Measurements from ENCODE around the gene WBP2. TPM values are rescaled to one million over a fixed set of nuclear protein-coding genes. Genes with fewer than 3 reads are reported as not detected.
A peak's percentile ranks its signal among the peaks of the same experiment; 100 is the strongest.

WBP2 gene
- total and polyA plus RNA-seq, 2 of the 13 experiments (the other 11 are each of a cell fraction or from before 2014, with no cell fraction given), result 29.2 to 29.5 TPM

DNA sequence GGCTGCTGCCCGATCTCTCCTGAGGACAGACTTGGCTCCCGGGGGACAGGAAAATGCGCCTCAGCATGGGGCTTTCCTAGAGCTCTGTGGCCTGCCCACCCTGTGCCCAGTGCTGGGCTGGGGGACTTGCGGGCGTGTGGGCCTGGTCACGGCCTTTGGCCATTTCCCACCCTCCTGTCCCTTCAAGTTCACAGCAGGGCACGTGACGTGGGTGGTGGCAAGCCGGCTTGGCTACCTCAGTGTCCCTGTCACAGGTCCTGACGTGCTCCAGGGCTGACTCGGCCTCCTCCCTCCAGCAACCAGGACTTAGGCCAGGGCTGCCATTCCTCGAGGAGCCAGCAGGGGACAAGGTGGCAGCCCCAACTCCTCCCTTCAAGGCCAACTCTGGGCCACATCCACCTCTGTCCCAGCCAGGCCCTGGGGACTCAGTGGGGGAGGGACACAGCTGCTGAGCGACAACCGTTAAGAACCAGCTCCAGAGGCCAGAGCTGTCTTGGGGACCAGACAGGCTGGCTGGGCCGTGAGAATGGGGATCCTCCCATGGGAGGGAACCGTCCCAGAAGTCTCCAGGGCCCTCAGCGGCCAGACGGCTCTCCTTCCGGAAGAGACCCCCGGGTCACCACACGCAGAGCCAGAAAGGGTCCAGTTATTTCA, 9.9 kb downstream of the WBP2 start (continued):
- TF ChIP-seq, protein P1, sequence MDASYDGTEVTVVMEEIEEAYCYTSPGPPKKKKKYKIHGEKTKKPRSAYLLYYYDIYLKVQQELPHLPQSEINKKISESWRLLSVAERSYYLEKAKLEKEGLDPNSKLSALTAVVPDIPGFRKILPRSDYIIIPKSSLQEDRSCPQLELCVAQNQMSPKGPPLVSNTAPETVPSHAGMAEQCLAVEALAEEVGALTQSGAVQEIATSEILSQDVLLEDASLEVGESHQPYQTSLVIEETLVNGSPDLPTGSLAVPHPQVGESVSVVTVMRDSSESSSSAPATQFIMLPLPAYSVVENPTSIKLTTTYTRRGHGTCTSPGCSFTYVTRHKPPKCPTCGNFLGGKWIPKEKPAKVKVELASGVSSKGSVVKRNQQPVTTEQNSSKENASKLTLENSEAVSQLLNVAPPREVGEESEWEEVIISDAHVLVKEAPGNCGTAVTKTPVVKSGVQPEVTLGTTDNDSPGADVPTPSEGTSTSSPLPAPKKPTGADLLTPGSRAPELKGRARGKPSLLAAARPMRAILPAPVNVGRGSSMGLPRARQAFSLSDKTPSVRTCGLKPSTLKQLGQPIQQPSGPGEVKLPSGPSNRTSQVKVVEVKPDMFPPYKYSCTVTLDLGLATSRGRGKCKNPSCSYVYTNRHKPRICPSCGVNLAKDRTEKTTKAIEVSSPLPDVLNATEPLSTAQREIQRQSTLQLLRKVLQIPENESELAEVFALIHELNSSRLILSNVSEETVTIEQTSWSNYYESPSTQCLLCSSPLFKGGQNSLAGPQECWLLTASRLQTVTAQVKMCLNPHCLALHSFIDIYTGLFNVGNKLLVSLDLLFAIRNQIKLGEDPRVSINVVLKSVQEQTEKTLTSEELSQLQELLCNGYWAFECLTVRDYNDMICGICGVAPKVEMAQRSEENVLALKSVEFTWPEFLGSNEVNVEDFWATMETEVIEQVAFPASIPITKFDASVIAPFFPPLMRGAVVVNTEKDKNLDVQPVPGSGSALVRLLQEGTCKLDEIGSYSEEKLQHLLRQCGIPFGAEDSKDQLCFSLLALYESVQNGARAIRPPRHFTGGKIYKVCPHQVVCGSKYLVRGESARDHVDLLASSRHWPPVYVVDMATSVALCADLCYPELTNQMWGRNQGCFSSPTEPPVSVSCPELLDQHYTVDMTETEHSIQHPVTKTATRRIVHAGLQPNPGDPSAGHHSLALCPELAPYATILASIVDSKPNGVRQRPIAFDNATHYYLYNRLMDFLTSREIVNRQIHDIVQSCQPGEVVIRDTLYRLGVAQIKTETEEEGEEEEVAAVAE (CRISPR knock-in tag; IDR thresholded peaks at IDR 0.05; ENCODE audit: borderline replicate concordance), result 0 out of 2 replicates have a peak, but pooled peaks have one; percentile 45
- TF ChIP-seq GABPB1 (CRISPR knock-in tag; IDR thresholded peaks at IDR 0.05) (peak; percentile 48; the same call in 1 of the 2 replicates), ZFY (CRISPR knock-in tag; IDR thresholded peaks at IDR 0.05) (peak; percentile 79; the same call in 1 of the 2 replicates), CHD4 (IDR thresholded peaks at IDR 0.05; ENCODE audit: borderline replicate concordance, low read length) (peak; percentile 56; the same call in 1 of the 2 replicates), ZNF768 (CRISPR knock-in tag; IDR thresholded peaks at IDR 0.05) (peak; percentile 45; the same call in 1 of the 2 replicates), ZMYM4 (CRISPR knock-in tag; IDR thresholded peaks at IDR 0.05) (peak; percentile 63; the same call in 1 of the 2 replicates), CCAR2 (optimal IDR thresholded peaks at IDR 0.05; ENCODE audit: low read depth, low read length) (no peak), WIZ (CRISPR knock-in tag; IDR thresholded peaks at IDR 0.05) (no peak), HNF4G (IDR thresholded peaks at IDR 0.05; ENCODE audit: borderline replicate concordance, low read depth, low read length) (no peak), HNF4G (CRISPR knock-in tag; IDR thresholded peaks at IDR 0.05; ENCODE audit: borderline replicate concordance, low read depth) (0 out of 2 replicates have a peak, but pooled peaks have one; percentile 32), ZNF75D (CRISPR knock-in tag; IDR thresholded peaks at IDR 0.05; ENCODE audit: borderline replicate concordance) (no peak), GZF1 (CRISPR knock-in tag; IDR thresholded peaks at IDR 0.05) (peak; percentile 77; the same call in 1 of the 2 replicates), ZNF891 (CRISPR knock-in tag; IDR thresholded peaks at IDR 0.05) (peak; percentile 91)
- TF ChIP-seq, protein P2, sequence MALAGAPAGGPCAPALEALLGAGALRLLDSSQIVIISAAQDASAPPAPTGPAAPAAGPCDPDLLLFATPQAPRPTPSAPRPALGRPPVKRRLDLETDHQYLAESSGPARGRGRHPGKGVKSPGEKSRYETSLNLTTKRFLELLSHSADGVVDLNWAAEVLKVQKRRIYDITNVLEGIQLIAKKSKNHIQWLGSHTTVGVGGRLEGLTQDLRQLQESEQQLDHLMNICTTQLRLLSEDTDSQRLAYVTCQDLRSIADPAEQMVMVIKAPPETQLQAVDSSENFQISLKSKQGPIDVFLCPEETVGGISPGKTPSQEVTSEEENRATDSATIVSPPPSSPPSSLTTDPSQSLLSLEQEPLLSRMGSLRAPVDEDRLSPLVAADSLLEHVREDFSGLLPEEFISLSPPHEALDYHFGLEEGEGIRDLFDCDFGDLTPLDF (CRISPR knock-in tag; IDR thresholded peaks at IDR 0.05), result no peak
- TF ChIP-seq, protein P3, sequence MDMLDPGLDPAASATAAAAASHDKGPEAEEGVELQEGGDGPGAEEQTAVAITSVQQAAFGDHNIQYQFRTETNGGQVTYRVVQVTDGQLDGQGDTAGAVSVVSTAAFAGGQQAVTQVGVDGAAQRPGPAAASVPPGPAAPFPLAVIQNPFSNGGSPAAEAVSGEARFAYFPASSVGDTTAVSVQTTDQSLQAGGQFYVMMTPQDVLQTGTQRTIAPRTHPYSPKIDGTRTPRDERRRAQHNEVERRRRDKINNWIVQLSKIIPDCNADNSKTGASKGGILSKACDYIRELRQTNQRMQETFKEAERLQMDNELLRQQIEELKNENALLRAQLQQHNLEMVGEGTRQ (IDR thresholded peaks at IDR 0.05; ENCODE audit: low read depth, low read length), result peak; percentile 27; the same call in 1 of the 2 replicates
- TF ChIP-seq, protein P3 (CRISPR knock-in tag; IDR thresholded peaks at IDR 0.05; ENCODE audit: borderline replicate concordance), result no peak
- TF ChIP-seq, protein P4, sequence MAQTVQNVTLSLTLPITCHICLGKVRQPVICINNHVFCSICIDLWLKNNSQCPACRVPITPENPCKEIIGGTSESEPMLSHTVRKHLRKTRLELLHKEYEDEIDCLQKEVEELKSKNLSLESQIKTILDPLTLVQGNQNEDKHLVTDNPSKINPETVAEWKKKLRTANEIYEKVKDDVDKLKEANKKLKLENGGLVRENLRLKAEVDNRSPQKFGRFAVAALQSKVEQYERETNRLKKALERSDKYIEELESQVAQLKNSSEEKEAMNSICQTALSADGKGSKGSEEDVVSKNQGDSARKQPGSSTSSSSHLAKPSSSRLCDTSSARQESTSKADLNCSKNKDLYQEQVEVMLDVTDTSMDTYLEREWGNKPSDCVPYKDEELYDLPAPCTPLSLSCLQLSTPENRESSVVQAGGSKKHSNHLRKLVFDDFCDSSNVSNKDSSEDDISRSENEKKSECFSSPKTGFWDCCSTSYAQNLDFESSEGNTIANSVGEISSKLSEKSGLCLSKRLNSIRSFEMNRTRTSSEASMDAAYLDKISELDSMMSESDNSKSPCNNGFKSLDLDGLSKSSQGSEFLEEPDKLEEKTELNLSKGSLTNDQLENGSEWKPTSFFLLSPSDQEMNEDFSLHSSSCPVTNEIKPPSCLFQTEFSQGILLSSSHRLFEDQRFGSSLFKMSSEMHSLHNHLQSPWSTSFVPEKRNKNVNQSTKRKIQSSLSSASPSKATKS (CRISPR knock-in tag; IDR thresholded peaks at IDR 0.05), result no peak
- TF ChIP-seq, protein P5, sequence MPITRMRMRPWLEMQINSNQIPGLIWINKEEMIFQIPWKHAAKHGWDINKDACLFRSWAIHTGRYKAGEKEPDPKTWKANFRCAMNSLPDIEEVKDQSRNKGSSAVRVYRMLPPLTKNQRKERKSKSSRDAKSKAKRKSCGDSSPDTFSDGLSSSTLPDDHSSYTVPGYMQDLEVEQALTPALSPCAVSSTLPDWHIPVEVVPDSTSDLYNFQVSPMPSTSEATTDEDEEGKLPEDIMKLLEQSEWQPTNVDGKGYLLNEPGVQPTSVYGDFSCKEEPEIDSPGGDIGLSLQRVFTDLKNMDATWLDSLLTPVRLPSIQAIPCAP (CRISPR knock-in tag; IDR thresholded peaks at IDR 0.05; ENCODE audit: low read depth), result no peak

All from HepG2 (cell line).